GM21717 (cell line): ENCODE results near the gene SHB.

Experiments used
- ATAC-seq: cut with Tn5 transposase; IDR thresholded peaks from one replicate; pipeline ENCODE4 v1.9.1; 2021; ENCODE audit warnings: mild to moderate bottlenecking, moderate library complexity; ENCODE audit not compliant: unreplicated experiment

The SHB gene

DNA sequence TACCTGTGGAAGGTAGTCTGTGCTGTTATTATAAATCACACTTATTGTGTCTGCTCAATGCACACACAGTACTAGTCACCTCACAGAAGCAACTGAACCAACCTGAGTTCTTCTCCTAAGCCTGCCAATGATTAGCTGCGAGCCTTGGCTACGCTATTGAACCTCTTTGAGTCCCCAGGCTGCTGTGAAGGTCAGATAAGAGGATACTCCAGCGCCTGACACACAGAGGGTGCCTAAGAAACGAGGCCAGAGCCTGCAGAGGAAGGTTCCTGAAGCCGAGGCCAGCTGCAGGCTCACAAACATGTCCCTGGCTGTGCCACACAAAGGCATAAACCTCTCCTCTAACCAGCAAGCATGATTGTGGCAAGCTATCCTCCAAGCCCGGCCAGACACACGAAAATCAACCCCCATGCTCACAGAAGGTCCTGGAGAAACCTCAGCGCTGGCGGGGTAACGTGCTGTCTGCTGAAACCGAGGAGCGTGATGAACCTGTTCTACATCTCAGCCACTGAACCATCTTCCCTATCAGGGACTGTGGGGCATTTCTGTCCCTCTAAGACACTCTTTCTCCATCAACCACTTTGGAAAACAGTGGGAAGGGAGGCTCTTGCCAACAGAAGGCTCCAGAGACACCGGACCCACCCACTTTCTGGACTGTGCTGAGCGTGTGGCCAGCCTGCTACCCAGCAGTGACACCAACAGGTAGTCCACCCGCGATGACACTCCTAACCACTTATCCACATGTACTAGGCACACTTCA lies 111.9 kb downstream of the SHB start:
- ATAC-seq = no peak

DNA sequence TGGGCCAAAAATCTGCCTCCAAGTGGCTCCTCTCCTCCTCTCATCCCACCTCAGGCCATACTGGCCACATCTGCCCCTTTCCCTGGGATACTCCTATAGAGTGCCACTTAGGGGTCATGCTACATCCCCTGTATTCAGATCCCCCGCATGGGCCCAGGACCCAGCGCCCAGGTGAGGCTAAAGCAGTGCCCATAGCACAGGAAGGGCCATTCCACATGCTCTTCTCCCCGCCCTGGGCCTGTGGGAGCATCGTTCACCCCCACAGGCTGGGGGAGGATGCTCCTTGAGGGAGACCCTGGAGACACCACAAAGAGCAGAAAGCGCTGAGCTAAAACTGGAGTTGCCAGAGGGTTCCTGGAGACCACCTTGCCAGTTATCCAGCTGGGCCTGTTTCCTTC lies 112.6 kb downstream of the SHB start:
- ATAC-seq = no peak

- ATAC-seq = no peak
Measured at GRCh38 chr9:37955781-37956422, 113.1 kb downstream of the SHB start.

GRCh38 chr9:37954581-37954981 lies 114.4 kb downstream of the SHB start:
- peak; percentile 36 for ATAC-seq

- ATAC-seq = peak; percentile 73
Measured at GRCh38 chr9:37953775-37954437, 115.1 kb downstream of the SHB start.

- ATAC-seq = no peak
Measured at GRCh38 chr9:37953206-37953774, 115.7 kb downstream of the SHB start.

DNA sequence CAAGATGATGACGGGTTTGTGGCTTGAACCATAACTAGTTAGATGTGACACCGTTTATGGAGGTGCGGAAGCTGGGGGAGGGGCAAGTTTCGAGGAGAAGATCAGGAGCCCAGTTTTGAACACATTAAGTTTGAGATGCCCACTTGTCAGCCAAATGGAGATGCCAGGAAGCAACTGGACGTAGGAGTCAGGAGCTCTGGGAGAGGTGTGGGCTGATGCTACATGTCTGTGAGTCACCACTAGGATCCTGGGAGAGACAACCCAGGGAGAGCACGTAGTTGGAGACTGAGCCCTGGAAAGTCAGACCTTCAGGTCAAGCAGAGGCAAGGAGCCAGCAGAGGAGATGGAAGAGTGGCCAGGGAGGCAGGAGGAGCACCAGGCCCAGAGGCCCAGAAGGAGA lies 116.3 kb downstream of the SHB start:
- no peak for ATAC-seq

DNA sequence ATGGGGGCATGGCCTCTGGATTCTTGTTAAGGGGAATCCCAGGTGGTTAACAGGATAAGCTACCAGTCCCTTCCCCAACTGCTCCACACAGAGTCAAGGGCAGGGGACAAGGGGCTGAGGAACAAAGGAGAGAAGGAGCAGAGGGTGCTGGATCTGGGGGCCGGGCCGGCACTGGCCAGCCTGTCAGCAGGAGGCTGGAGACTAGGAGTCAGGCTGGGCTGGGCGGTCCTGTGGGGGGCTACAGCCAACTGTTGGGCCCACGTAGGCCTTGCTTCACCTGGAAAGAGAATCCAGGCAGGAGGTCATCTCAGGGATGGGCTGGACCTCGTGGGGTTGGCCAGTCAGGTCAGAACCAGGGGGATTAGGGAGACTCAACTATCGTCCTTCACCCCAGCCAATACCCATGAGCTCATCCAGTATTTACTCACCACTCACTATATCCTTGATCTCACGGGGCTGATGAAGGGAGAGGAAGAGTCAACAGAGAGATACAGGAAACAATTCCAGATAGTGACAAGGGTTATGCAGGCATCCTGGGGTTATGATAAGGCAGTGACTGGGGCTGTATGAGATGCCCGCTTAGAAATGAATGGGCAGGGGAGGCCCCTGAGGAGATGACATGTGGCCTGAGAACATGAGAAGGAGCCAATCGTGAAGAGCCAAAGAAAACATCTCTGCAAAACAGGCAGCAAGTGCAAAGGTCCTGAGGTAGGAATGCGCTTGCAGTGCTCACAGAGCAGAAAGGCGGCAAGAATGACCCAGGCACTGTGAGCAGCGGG lies 117.2 kb downstream of the SHB start:
- no peak for ATAC-seq

- ATAC-seq = no peak
Measured at GRCh38 chr9:37950561-37950960, 118.5 kb downstream of the SHB start.

DNA sequence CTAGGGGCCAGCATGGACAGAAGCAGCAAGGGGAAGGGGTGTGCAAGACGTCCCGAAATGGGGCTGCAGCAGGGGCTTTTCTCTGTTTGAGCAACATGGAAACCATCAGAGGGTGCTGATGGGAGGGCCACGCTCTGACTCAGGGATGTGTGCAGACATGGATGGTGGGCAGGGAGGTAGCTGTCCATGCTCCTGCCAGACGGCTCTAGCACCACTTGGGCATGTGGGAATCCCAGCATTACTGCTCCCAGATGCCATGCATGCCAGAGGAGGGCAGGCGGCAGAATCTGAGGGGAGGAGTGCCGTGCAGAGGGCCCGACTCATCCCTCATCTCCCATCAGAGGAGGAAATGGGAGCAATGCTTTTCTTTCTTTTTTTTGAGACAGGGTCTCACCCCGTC lies 119.5 kb downstream of the SHB start:
- no peak for ATAC-seq

DNA sequence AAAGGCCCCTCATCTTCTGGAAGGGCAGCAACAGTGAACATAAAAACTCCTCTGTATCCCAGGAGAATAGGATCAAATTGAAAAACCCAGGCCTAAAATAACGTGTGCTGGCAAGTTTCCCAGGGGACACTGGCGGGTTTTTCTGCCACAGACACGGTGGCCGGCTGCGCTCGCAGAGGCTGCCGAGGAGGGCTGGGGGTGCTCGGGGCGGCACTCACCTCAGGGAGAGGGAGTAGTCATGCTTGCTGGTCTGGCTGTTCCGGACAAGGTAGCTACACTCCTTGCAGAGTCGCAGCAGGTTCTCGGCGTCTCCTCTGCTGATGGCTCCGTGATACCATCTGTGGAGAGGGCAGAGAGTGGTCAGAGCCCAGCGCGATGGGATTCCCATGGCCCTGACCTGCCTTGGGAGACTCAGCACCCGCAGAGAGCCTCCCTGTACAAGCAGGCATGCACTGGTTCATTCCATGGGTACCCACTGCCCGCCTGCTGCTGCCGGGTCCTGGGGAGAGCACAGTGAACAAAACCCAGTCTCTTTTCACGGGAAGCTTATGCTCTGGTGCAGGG lies 120.5 kb downstream of the SHB start:
- no peak for ATAC-seq

DNA sequence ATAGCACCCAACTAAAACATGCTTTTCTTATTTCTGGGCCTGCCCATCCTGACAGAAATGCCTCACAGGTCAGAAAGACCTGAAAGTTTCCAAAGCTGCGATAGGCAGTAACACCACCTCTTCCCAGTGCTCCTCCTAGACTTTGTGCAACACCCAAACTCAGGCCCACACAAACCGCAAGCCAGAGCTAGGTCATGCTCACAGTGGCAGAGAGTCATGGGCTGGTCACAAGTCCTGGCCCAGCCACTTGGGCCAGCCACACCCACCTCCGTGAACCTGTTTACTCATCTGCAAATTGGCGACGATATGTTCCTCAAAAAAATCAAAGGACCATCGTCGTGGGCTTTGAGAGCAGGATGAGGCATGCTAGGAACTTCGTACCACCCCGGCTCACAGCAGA lies 121.0 kb downstream of the SHB start:
- ATAC-seq = no peak

DNA sequence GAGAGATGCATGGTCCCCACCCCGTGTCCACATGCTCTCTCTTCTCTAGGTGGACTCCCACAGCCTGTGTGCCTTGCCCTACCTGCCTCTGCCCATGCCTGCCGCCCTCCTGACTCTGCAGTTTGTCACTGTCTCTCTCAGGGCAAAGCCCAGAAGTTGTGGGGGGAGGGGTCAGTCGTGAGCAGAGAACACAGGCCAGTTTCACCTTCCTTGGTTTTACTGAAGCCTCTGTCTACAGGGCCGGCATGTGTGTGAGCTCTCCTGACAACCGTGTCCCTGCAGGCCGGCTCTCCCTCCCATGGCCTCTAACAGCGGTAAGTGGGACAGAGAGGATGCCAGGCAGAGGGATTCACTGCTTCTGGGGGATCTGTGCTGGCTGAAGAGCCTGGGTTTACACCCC lies 121.6 kb downstream of the SHB start:
- no peak for ATAC-seq

- no peak for ATAC-seq
Measured at GRCh38 chr9:37946971-37947370, 122.1 kb downstream of the SHB start.

DNA sequence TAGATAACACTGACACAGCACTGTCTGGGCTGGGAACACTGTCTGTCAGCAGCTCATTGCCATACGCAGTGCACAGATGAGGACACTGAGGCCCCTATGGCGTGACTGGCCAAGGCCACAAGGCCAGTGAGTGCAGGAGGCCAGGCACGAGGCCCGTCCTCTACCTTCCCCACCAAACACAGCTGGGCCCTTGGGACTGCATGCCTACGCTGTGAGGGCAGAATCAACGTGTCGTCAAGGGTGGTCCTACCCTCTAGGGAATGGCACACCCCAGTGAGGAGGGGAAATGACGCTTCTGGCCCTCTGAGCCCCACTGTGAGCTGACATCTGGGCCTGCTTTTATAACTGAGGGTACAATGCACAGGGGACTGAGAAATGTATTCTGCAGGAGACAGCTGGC lies 123.0 kb downstream of the SHB start:
- ATAC-seq = no peak

GRCh38 chr9:37944671-37945481 lies 124.2 kb downstream of the SHB start:
- no peak for ATAC-seq

DNA sequence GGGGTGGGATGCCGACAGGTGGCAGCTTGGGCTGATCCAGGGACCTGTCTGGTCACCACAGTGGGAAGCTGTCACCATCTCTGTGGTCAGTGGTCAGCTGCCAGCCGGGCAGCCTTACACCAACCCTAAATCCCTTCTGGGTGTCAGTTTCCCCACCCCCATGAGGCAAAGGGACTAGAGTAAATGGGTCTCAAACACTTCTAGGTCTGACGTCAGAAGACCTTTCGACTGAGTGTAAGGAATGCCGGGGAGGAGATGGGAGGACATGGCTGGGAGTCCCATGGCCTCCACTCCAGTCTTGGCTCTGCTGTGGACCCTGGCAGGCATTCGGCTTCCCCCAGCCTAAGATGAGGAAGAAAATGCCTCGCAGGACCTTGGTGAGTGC lies 124.8 kb downstream of the SHB start:
- ATAC-seq = no peak

DNA sequence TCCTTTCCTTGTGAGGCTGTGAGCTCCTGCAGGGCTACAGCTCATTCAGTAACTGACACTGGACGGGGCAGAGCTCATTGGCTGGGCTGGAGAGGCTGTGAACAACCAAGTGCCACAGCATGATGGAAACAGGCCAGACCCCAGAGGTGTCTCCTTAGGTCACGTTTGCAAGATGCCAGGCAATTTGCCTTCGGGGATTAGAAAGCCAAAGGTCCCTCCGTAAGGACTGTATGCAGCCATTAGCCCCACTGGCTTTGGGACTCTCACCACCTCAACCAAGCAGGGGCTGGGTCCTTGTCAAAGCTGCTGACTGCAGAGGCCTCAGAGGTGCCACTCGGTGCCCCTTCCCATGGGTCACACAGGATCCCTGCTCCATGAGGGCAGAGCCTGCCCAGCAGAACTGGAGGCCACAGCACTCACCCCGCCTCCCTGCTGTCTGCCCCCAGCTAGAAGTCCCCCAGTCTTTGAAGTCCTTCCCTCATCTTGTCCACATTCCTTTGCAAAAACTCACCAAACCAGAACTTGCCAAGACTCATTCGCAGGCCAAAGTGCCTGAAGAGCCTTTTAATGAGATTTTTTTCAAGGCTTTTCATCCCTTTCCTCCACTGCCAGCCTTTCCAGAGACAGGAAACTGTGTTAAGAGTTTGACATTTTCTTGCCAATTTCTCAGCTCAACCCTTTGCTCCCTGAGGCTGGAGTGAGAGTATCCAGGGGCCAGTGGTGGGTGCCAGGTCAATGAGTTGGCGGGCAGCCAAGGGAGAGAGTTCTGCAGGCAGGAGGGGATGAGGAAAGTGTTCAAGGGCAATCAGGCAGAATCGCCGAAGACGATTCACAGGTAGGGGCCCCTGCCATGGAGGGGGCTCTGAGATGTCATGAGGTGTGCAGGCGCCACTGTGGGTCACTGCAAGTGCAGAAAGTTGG lies 125.4 kb downstream of the SHB start:
- no peak for ATAC-seq
